NK-92 treated with Interleukin-12 subunit alpha and Interleukin-12 subunit beta, amount 100 ng/mL, for 24 hours (cell line): ENCODE measurements around the gene COL8A1.

Experiments
- DNase-seq: peaks from one replicate; lab custom pipeline; 2025; lab: John Stamatoyannopoulos, UW

COL8A1 gene

DNA sequence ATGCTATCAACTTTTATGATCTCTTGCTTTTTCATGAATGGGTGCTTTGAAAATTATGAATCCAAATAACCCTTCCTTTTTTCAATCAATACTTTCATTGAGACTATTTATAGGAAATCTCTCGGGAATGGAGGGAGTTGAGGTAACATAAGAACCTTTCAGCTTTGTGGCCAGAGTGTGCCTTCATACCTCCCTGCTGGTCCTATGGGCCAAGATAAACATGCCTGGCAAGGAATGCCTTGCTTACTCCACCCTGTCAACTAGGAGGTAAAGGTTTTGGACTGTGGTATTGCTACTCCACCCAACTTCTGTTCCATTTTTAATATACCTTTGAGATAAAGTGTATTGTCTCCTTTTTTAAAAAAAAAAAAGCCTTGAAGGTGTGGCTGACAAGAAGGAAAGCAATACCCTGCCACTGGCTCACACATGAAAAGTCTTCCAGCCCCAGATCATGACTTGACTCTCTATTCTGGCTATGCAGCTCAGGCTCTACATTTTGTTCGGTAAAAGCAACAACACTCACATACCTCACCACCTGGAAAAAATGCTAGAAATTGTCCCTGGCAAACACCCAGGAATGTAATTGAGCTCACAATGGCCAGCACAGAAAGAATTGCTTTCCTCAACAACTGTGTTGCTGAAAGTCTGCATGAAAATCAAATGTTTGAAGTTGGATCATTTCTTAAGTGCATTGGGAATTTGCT, 35.8 kb downstream of the COL8A1 start:
- DNase-seq: no peak

DNA sequence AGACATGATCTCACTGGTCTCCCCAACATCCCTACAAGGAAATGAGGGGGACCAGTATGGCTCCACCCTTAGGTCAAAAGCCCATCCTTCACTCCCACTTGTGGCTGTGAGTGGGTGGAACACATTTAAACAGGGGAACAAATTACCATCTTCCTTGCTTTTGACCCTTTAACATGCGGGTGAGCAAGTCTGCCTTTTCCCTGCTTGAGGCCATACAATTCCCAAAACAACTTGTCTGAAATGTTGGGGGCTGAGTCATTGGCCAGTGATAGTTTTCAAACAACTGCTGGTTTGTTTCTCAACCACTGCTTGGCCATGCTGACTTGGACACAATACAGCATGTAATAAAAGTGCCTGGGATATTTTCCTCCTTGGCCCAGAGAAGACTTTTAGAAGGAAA, 39.6 kb downstream of the COL8A1 start:
- DNase-seq: no peak

DNA sequence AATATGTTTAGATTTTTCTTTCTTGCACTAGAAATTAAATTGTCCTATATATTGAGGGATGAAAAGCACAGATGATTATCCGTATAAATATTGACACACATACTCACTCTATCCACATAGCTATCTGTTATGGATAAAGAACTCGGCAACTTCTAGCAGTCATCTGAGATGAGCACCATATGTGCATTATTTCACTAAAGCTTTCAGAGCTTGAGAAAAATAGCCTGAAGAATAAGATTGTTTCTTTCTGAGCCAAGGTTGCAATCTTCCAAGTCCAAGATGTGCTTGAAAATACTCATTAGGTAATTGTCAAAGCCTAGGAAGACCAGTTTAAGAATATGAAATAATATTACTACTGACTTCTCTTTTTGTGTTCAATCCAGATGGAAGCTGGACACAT, 40.5 kb downstream of the COL8A1 start:
- no peak for DNase-seq

DNA sequence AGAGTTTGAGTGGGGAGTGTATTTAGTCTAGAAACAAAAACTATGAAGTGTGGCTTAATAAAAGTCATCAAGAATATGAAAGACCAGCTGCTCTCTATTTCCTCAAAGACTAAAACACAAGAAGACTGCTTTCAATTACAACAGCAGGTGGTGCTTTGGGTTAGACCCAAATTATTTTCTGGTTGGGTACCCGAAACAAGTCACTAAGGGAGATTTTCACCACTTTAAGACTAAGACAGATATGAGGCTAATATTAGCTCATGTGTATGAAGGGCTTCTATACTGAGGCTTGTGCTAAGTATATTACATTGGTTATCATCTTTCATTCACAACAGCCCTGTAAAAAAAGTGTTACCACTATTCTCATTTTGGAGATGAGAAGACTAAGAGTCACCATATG, 43.1 kb downstream of the COL8A1 start:
- no peak for DNase-seq

DNA sequence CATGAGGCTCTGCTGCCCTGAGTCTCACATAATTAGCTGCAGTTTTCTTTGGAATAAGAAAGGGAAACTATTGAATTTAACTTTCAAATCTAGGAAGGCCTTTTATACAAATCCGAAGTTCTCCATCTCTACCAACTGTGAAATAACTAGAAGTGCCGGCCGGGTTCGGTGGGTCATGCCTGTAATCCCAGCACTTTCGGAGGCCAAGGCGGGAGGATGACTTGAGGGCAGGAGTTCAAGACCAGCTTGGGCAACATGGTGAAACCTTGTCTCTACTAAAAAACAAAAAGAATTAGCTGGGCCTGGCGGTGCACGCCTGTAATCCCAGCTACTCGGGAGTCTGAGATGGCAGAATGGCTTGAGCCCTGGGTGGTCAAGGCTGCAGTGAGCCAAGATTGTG, 43.6 kb downstream of the COL8A1 start:
- DNase-seq: no peak

DNA sequence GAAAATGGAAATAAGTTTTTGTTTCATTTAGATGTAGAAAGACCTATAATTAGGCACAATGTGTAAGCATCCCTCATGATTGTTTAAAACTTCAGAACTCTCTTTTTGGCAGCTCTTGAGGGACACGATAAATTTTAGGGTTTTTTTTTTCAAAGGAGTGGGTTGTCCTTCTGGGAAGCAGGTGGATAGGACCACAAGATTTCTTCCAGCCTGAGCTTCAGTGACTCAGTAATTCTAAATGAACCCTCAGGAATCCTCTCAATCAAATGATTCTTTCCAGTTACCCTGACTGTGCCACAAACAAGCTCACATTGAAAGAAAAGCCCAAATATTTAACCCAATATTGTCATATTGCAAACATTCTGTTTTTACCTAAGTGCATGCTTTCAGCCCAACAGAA, 45.1 kb downstream of the COL8A1 start:
- DNase-seq: no peak

DNA sequence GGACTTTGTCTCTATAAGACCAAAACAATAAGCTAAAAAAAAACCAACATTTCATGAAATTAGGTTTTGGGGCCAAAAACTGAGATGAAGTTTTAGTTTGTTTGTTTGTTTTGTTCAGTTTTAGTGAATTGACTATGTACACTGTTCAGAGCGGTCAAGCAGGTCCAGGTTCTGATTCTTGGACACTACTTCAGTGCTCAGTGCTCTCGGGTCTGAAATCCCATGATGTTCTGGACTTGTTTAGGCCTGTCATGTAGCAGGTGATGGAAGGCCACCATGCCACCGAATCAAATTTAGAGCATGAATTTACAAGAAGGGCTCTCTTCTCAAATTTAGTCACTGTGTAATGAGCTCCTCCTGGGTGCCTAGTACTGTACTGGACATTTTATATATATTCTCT, 45.5 kb downstream of the COL8A1 start:
- no peak for DNase-seq

DNA sequence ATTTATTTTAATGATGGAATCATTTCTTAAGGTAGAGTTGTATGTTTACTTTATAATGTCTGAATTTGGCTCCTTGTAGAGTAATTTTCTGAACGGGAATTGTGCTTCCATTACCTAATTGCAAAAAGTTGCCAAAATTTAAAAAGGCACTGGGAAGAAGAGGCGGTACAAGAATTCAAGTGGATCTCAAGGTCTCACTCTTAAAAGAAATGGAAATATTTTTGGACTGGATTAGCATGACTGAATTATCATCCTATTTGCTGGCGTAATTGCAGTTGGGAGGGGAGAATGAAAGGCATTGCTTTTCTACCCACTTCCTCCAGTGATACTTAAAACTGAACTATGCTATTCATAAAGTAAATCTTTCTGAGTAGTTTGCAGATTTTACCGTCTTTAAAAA, 46.2 kb downstream of the COL8A1 start:
- no peak for DNase-seq

DNA sequence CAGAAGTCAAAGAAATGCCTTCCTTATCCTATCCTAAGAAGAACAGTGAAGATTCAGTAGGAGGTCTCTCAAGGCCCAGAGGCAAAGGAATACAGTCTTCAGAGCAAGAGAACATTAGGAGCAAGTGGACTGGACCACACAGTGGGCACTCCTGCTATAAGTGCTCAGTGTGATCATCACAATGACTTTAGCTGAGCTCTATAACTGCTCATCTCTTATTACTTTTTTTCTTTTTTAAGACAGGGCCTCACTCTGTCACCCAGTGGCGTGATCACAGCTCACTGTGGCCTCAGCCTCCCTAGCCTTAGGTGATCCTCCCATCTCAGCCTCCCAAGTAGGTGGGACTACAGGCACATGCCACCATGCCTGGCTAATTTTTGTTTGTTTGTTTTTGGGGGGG, 48.1 kb downstream of the COL8A1 start:
- DNase-seq: no peak

DNA sequence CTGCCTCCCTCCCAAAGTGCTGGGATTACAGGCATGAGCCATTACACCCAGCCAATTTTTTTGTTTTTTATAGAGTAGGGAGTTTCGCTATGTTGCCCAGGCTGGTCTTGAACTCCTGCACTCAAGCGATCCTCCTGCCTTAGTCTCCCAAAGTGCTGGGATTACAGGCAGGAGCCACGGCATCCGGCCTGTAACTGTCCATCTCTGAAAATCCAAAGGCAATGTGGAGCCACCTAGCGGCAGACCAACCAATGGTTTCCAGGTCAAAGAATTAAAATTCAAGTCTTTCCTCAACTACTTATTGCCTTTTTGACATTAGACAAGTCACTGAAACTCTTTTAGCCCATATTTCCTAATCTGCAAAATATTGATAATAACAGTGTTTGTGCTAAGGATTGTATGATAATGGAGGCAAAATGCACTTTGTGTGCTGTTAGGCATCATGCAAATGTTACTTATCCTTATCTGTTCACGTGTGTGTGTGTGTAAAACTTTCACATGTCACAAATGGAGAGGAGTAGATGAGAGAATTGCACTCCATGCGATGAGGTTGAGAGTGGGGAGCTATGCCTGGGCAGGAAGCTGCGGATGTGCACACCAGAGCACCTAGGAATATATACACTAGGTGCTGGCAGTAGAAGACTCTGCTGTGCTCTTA, 48.7 kb downstream of the COL8A1 start:
- DNase-seq: no peak

DNA sequence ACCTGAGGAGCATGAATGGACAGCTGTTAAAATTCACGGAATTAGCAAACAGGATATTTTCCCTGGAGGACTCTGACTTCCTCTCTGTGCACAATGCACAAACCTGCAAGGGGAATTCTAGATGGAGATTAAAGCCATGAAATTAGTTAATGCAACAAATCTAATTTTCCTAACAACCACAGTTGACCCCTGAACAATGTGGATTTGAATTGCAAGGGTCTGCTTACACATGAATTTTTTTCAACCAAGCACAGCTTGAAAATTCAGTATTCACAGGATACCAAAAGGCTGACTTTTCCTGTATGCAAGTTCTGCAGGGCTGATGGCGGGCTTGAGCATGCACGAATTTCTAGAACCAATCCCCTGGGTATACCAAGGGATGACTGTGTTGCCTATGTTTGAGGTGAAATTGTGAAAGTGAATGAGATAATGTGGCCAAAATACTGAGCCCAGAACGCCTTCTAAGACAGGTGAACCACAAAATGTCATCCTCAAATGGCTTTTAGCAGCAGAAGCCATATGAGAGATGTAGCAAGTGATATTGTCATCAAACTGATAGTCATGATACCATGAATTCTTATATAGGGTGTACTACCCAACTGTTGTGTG, 52.5 kb downstream of the COL8A1 start:
- no peak for DNase-seq

DNA sequence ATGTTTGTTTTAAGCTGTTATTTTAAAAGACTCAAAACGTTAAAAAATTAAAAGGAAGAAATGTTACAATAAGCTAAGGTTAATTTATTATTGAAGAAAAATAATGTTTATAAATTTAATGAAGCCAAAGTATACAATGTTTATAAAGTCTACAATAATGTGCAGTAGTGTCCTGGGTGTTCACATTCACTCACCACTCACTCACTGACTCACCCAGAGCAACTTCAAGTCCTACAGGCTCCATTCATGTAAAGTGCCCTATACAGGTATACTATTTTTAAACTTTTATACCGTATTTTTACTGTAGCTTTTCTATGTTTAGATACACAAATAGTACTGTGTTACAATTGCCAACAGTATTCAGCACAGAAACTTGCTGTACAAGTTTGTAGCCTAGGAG, 55.2 kb downstream of the COL8A1 start:
- DNase-seq: no peak

DNA sequence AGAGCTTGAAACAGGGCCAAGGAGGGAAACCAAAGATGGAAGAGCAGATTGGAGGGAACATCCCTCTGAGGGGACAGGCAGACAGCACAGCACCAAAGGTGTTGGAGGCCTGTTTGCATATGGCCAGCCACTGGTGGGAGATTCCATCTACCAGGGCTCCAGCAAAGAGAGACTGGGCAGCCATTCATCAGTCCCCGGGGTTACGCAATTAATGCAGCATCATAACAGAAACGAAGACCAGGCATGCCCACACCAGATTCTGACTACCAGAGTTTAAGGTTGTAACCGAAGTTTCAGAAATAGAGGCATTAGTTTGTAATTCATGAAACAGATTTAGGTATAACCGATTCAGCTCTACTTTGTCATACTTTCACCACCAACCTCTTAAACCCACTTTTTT, 58.1 kb downstream of the COL8A1 start:
- DNase-seq: no peak

DNA sequence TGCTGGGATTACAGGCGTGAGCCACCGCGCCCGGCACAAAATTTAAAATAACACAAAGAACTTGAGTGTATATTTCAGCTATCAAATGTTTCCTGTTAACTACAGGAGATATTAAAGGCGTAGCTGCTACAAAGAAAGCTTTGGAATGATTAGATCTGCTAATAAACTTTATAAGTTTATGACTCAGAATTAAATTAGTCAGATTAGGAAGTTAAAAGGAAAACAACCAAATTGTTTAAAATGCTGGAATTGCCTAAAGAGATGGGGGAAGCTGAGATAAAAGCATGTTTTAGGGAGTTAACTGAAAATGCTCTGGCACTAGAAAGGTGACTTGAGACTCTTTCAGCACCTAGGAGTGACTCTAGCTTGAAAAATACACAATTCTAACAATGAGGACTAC, 58.9 kb downstream of the COL8A1 start:
- DNase-seq: no peak

DNA sequence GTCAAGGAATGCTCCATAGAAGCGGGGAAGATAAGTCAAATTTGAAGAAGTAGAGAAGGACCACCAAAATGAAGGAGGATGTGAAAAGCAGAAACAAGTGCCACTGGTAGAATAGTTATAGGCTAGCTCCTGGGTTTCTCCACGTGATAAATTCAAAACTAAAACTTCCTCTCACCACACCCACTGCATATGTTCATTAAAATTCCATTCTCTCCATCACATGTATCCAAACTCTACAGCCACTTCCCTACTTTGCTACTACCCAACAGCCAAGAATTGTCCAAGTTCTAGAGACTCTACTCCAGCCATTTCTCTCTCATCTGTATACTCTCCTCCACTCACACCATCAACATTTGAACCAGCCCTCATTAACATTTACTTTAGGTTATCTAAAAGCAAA, 60.5 kb downstream of the COL8A1 start:
- DNase-seq: no peak

DNA sequence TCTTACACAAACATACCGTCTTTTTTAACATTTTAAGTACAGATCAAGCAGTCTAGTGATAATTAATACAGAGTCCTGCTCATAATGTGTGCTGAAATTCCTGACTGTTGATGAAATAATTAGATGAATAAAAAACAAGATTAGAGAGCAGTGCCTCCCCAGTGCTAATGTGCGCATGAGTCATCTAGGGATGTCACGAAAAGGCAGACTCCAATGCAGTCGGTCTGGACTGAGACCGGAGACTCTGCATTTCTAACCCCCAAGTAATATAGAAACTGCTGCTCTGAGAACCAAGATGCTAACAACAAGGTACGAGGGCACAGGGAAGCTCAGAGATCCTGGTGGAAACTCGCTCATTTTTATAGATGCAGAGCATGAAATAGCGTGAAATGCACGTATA, 61.4 kb downstream of the COL8A1 start:
- DNase-seq: no peak

DNA sequence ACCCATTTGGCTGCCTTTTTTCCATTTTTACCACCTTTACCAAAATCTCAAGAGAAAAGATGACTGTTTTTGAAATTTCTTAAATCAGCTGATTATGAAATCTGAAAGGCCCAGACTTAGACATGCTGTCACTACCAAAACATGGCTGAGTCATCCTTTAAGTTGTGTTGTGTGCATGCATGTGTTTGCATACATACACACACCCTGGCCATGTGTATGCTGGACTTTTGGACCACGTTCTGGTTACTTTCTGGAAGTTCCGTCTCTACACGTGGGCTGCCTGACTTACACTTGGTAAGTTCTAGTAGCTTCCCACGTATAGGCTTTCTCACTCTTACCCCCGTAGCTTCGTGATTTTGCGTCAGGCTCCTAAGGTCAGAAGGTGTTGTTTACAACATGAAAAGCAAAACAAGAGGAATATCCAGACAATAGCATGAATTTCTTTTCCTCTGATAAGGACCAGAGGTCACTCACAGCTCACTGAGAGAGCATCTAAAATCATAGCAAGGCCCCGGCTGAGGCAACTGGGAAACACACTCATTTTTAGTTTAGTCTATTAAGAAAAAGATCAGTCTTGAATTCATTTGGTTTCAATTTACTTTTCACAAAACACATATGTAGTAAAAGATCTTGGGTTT, 62.4 kb downstream of the COL8A1 start:
- DNase-seq: no peak

DNA sequence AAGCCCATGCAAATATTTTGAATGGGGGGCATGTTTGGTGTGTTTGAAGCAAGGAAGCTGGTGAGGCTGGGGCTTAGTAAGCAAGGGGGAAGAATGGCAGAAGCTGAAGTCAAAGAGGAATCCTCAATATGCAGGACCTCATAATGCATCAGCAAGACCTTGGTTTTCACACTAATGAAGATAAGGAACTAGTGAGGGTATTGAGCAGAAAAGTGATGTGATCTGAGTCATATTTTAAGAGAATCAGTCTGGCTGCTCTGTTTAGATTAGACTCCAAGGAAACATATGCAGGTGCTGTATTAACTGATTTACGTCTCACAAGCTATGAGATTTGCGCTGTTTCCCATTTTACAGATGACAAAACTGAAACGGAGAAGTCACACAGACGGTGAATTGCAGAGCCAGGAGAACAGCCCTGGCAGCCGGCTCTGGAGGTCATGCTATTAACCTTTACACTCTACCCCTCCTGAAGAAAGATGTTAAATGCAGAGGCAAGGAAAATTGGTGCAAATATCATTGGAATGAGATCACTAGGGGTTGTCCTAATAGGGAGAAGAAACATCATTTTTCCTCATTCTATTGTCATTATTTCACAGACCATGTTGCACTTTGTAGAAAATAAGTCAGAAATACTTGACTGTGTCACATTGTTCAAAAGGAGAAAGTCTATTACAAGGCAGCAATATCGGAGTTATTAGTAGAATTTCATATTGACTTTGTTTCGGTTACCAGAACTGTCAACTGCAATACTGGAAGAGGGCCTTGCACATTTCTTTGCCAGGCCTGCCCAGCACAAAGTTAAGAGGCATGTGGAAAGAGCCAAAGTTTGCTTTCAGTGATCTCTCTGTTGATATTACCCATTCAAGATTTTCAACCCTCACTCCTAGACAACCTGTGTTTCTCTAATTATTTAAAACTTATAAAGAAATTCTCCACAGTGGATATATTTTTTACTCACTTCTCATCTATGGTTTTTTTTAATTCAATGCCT, 64.9 kb downstream of the COL8A1 start:
- no peak for DNase-seq

DNA sequence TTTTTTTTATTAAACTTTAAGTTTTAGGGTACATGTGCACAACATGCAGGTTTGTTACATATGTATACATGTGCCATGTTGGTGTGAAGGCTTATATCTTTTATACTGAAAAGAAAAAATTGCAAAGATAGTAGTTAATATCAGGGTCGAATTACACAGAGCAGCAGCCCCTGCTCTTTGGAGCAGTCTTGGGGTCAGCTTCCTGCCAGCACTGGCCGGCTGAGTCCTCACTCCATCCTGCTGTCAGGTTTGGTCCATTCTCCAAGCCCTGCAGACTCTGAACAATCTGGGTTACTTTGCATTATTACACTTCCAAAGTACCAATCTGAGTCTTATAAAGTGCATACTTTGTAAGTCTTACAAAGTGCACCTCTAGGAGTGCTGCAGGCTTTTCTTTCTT, 66.0 kb downstream of the COL8A1 start:
- no peak for DNase-seq

DNA sequence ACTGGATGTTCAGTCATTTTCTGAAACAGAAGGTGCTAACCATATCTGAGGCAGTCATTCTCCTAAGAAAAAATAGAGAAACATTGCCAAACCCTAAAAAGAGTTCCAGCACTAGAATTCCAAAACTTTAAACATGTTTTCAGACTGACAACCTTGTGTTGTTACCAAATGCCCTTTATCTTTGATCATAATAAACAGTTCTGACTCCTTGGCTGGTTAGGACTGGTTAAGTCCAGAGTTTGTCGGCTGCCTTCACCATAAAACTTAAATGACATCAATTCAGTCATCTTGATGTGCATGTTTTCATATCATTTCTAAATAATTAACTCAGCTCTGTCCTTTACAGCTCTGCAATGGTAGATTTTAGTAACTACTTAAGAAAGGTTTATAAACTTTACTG, 68.0 kb downstream of the COL8A1 start:
- DNase-seq: no peak

DNA sequence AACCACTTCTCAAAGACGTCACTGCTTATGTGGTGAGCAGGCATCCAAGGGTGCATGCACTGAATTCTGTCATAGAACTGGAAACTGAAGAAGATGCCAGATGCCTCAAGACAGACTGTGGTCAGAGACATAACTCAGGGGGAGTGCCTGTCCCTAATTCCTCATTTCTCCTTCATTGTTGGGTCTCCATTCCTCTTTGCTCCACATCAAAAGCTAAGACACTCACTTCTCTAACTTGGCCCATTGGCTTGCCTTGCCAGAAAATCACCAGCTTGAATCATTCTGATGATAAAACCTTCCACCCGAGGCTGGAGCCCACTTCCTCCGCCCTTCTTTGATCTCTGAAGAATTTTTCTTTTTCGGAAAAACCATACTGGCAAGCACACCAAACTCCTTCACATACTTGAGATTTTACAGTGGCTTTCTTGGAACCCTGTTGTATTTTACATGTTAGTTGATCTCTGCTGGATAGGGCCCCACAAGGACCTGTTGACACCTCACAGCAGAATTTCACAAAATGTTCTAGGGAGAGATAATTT, 69.9 kb downstream of the COL8A1 start:
- no peak for DNase-seq

DNA sequence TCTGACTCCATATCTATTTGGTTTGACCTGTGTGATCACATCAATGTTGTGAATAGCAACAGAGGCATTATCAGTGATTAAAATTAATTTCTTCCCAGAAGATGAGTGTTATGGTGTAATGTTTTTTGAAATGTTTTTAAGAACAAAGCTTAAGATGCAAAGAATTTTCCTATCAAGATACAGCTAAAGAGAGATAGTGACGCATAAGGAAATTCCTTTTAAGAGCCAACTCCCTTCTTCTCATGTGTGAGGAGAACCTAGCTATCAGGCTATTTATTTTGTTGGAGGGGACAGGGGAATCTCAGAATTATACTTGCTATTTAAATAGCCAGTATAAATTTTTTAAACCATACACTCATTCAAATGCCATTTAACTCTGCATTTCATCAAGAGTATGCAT, 71.3 kb downstream of the COL8A1 start:
- no peak for DNase-seq
